Left lung (tissue), 10 donors: Measurements from ENCODE around the gene AACS. TPM values are rescaled to one million over a fixed set of nuclear protein-coding genes. Genes with fewer than 3 reads are reported as not detected.
"Not testable (repeated sequence)": the region's sequence is repeated elsewhere in the genome, so short reads cannot be mapped to it uniquely, and the experiment has no call there.

ENCODE experiments used
- ATAC-seq: fragments of 200-7000 bp; cut with Tn5 transposase; one replicate; pipeline ENCODE4 v1.9.1; 2020; ENCODE audit warnings: moderate library complexity
- DNase-seq, 4 donors: peaks; one replicate each; pipeline ENCODE4 v3.0.0-alpha.2; 2013 to 2020
- H3K27ac ChIP-seq, 2 donors: fragments of 200-600 bp; sonication (generic) in 1 of 2; one replicate each; pipeline versions ENCODE4 v1.5.0 to v1.8.0; 2020 to 2021
- H3K27me3 ChIP-seq, 2 donors: fragments of 200-600 bp; sonication (generic) in 1 of 2; one replicate each; pipeline versions ENCODE4 v1.5.0 to v1.8.0; 2020 to 2021
- H3K36me3 ChIP-seq, 2 donors: fragments of 200-600 bp; sonication (generic) in 1 of 2; one replicate each; pipeline versions ENCODE4 v1.5.0 to v1.8.0; 2020 to 2021
- H3K4me1 ChIP-seq, 2 donors: fragments of 200-600 bp; one replicate each; pipeline ENCODE4 v1.8.0; 2021
- H3K4me3 ChIP-seq, 2 donors: fragments of 200-600 bp; sonication (generic) in 1 of 2; one replicate each; pipeline versions ENCODE4 v1.5.0 to v1.8.0; 2020 to 2021; ENCODE audit warnings: mild to moderate bottlenecking in 1 of 2
- H3K9me3 ChIP-seq, 2 donors: fragments of 200-600 bp; sonication (generic) in 1 of 2; one replicate each; pipeline versions ENCODE4 v1.5.0 to v1.8.0; 2020 to 2021
- intact Hi-C, 2 donors: fragments of 100-400 bp; cut with DNase I; formaldehyde crosslinking; loops; one replicate each; pipeline versions ENCODE4 v1.11.2 to v1.14.2; 2022
- polyA plus RNA-seq, 6 donors: library from polyadenylated mRNA; unstranded; fragments of 120-200 nt; gene quantifications; one replicate each; pipeline ENCODE4 v1.2.1, GENCODE V29; 2013; ENCODE audit not compliant: insufficient read length in 6 of 6
- total RNA-seq, 2 donors: library from RNA; stranded (reverse); fragmentation: NEBNext Ultra II Directional; extraction: Animal tissue kit (Norgen Biotek cat#: 25700); gene quantifications; one replicate each; pipeline ENCODE4 v1.2.1, GENCODE V29; 2021
- TF ChIP-seq, protein P1 (sequence below), 2 donors: fragments of 200-600 bp; sonication (generic) in 1 of 2; IDR thresholded peaks; one replicate each; pipeline versions ENCODE4 v1.5.0 to v1.8.0; 2021; ENCODE audit warnings: antibody characterized with exemption in 2 of 2
- donor health status: DM: no; HTN: yes; CAD: no.
- donor health status: DM: no; HTN: no; CAD: no.

The AACS gene
- total and polyA plus RNA-seq, 8 donors: 23.7 to 36.9 (median 27.2) TPM

DNA sequence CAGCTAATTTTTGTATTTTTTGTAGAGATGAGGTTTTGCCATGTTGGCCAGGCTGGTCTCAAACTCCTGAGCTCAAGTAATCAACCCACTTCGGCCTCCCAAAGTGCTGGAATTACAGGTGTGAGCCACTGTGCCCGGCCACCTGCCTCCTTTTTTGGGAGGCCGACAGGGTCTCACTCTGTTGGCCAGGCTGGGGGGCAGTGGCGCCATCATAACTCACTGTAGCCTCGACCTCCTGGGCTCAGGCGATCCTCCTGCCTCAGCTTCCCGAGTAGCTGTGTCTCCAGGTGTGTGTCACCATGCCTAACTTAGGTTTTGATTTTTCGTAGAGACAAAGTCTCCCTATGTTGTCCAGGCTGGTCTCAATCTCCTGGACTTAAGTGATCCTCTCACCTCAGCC is 70.7 kb downstream of the AACS start:
- no peak overlapping the region for H3K4me3 ChIP-seq
- ATAC-seq (no peak), DNase-seq (peak in 1 of 4 donors; percentile 31)
- TF ChIP-seq, protein P1, sequence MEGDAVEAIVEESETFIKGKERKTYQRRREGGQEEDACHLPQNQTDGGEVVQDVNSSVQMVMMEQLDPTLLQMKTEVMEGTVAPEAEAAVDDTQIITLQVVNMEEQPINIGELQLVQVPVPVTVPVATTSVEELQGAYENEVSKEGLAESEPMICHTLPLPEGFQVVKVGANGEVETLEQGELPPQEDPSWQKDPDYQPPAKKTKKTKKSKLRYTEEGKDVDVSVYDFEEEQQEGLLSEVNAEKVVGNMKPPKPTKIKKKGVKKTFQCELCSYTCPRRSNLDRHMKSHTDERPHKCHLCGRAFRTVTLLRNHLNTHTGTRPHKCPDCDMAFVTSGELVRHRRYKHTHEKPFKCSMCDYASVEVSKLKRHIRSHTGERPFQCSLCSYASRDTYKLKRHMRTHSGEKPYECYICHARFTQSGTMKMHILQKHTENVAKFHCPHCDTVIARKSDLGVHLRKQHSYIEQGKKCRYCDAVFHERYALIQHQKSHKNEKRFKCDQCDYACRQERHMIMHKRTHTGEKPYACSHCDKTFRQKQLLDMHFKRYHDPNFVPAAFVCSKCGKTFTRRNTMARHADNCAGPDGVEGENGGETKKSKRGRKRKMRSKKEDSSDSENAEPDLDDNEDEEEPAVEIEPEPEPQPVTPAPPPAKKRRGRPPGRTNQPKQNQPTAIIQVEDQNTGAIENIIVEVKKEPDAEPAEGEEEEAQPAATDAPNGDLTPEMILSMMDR (IDR thresholded peaks at IDR 0.05): no peak
- no peaks in the 10 kb centered on the region for H3K4me1 ChIP-seq
- H3K36me3 ChIP-seq: peaks cover 0 to 49% of the 10 kb centered on the region in 2 donors
- intact Hi-C loops: no loop called here
- H3K27ac ChIP-seq: no peak overlapping the region
- H3K9me3 ChIP-seq: no peaks in the 10 kb centered on the region
- no peaks in the 10 kb centered on the region for H3K27me3 ChIP-seq

GRCh38 chr12:125136702-125137101 is 71.5 kb downstream of the AACS start:
- Histone ChIP-seq H3K4me3 (no peak overlapping the region), H3K36me3 (peaks cover 0 to 49% of the 10 kb centered on the region in 2 donors), H3K27me3 (no peaks in the 10 kb centered on the region), H3K4me1 (no peaks in the 10 kb centered on the region), H3K9me3 (no peaks in the 10 kb centered on the region), H3K27ac (no peak overlapping the region)
- TF ChIP-seq, protein P1 (IDR thresholded peaks at IDR 0.05): no peak
- intact Hi-C loops: no loop called here
- peak in 1 of 4 donors; percentile 70 for DNase-seq
- no peak for ATAC-seq

DNA sequence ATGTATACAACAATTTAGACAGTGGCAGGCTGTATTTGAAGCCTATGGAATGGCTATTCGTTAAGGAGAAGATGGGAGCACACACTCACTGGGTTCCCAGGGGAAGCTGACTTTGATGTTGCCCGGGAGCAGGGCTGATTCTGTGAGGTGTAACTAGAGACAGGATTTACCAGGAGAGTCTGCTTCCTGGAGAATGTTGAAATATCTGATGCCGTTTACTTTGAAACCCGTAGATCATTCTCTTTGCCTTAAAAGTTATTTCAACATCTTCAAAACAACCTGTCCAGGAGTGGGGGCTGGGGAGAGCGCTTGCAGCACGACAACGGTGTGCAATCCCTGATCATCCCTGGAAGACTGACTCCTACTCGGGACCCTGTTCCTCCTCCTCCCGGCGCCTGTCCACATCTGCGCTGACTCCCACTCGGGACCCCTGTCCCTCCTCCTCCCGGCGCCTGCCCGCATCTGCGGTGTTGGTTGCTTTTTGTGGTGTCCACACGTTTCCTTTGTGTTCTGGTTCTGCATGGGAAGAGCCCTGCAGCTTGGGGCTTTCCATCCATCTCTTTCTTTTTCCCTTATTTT is 72.6 kb downstream of the AACS start:
- Histone ChIP-seq H3K27ac (no peak overlapping the region), H3K27me3 (no peaks in the 10 kb centered on the region), H3K4me3 (no peak overlapping the region), H3K36me3 (peaks cover 0 to 45% of the 10 kb centered on the region in 2 donors), H3K4me1 (no peaks in the 10 kb centered on the region), H3K9me3 (no peaks in the 10 kb centered on the region)
- intact Hi-C loops: no loop called here
- DNase-seq: no peak
- TF ChIP-seq, protein P1 (IDR thresholded peaks at IDR 0.05): no peak
- no peak for ATAC-seq

DNA sequence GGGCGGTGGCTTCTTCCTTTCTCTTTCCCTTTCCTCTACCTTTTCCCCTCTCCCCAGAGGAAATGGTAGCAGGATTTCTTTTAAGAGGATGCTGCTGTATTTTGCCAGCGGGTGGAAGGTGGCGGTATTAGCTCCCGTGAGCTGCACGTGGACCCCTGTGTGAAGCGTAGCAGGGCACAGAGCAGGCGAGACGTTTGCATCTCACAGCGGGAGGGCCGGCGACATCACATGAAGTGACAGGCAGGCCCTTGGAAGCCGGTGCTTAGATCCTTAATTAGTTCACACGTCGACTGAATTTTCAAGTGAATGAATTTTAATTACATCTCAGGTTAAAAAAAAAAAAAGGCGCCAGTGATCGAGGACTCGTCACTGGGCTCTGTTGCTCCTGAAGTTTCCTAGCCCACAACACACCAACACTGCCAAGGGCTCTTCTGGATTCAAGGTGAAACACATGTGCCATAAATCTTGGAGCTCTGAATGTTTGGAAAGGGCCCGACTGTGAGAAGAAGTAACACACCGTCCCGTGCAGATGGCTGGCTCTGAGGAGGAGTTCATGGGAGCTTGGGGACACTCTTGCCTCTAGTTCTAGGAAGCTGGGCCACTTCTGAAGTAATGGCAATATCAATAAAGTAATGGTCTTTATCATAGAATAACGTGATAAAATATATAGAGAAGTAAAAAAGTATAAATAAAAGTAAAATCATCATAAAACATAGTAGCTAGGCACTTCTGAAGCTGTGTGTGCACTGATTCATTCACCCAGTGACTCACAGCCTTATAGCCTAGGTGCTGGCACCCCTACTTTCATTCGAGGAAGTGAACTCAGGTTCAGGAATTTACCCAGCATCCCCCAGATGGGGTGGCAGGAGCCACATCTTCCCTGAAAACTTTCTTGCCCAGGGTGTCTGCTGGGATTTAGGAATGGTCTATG is 75.3 kb downstream of the AACS start:
- TF ChIP-seq, protein P1 (IDR thresholded peaks at IDR 0.05): no peak
- H3K4me3 ChIP-seq: no peak overlapping the region
- DNase-seq (no peak), ATAC-seq (peak; percentile 53)
- intact Hi-C loops: no loop called here
- peaks cover 0 to 22% of the 10 kb centered on the region in 2 donors for H3K36me3 ChIP-seq
- H3K4me1 ChIP-seq: no peaks in the 10 kb centered on the region
- H3K27me3 ChIP-seq: no peaks in the 10 kb centered on the region
- H3K9me3 ChIP-seq: no peaks in the 10 kb centered on the region
- no peak overlapping the region for H3K27ac ChIP-seq

DNA sequence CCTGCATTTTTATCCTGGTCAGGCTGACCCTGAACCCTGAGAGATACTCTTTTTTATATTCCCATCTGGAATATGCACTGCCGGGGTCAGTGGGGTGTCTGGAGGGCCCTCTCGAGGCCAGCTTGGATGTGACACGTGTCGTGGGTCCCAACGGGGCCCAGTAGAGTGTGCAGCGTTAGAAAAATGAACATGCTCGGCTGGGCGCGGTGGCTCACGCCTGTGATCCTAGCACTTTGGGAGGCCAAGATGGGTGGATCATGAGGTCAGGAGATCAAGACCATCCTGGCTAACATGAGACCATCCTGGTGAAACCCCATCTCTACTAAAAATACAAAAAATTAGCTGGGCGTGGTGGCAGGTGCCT is 76.0 kb downstream of the AACS start:
- H3K27me3 ChIP-seq, H3K9me3 ChIP-seq, H3K4me3 ChIP-seq, ATAC-seq, H3K4me1 ChIP-seq, H3K27ac ChIP-seq, DNase-seq, intact Hi-C loops: not testable (repeated sequence)
- peaks cover 0 to 17% of the 10 kb centered on the region in 2 donors for H3K36me3 ChIP-seq
